KMS-11 (cell line): ENCODE measurements around the gene MYOM3.
"Not testable (repeated sequence)": the region's sequence is repeated elsewhere in the genome, so short reads cannot be mapped to it uniquely, and the experiment has no call there.

Experiments used
- H2AFZ ChIP-seq: fragments of 200-600 bp; sonication (generic); 2 replicates; pipeline ENCODE4 v1.6.1; 2016; ENCODE audit warnings: antibody characterized with exemption, mixed run types, low read depth
- H3K27ac ChIP-seq: fragments of 200-600 bp; sonication (generic); 2 replicates; pipeline ENCODE4 v1.6.1; 2016; ENCODE audit warnings: mild to moderate bottlenecking, mixed run types
- H3K27me3 ChIP-seq: fragments of 200-600 bp; sonication (generic); 2 replicates; pipeline ENCODE4 v1.6.1; 2017; ENCODE audit warnings: mild to moderate bottlenecking, low read depth, mixed run types, moderate library complexity; ENCODE audit not compliant: insufficient read depth
- H3K36me3 ChIP-seq: fragments of 200-600 bp; sonication (generic); 2 replicates; pipeline ENCODE4 v1.6.1; 2017; ENCODE audit warnings: mild to moderate bottlenecking, mixed run types; ENCODE audit not compliant: insufficient read depth
- H3K4me1 ChIP-seq: fragments of 200-600 bp; sonication (generic); 2 replicates; pipeline ENCODE4 v1.6.1; 2016; ENCODE audit warnings: mild to moderate bottlenecking, low read depth, mixed run types; ENCODE audit not compliant: poor library complexity, severe bottlenecking
- H3K4me2 ChIP-seq: fragments of 200-600 bp; sonication (generic); 2 replicates; pipeline ENCODE4 v1.7.0; 2016; ENCODE audit warnings: mild to moderate bottlenecking, mixed run types
- H3K4me3 ChIP-seq: fragments of 200-600 bp; sonication (generic); IDR thresholded peaks from 2 replicates; pipeline ENCODE4 v1.6.1; 2017; ENCODE audit warnings: low read depth, low read length, mixed read lengths; ENCODE audit not compliant: insufficient read depth
- H3K79me2 ChIP-seq: fragments of 200-600 bp; sonication (generic); 2 replicates; pipeline ENCODE4 v1.6.1; 2016; ENCODE audit warnings: low read depth, mixed run types; ENCODE audit not compliant: insufficient read depth
- H3K9ac ChIP-seq: fragments of 200-600 bp; sonication (generic); 2 replicates; pipeline ENCODE4 v1.6.1; 2016; ENCODE audit warnings: mild to moderate bottlenecking, mixed run types
- H4K20me1 ChIP-seq: fragments of 200-600 bp; sonication (generic); 2 replicates; pipeline ENCODE4 v1.6.1; 2016; ENCODE audit warnings: mild to moderate bottlenecking, mixed run types; ENCODE audit not compliant: insufficient read depth
- TF ChIP-seq, protein P1 (sequence below): fragments of 200-600 bp; sonication (generic); conservative IDR thresholded peaks from 2 replicates; pipeline ENCODE4 v1.6.1; 2017; ENCODE audit warnings: low read depth, mild to moderate bottlenecking, antibody characterized with exemption, low read length, moderate library complexity, mixed read lengths

Gene MYOM3

DNA sequence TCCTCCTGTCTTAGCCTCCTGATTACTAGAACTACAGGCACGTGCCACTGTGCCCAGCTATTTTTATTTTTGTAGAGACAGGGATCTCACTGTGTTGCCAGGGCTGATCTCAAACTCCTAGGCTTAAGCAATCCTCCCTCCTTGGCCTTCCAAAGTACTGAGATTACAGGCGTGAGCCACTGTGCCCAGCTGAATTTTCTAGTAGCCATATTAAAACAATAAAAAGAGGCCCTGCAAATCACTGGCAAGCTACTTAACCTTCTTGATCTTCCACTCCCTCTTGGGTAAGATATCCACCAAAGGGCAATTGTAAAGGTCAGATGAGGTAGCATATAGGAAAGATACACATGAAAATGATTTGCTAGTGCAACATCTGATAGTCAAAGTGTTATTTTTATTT lies 66.2 kb downstream of the MYOM3 start:
- no peak overlapping the region for H3K4me3 ChIP-seq
- H2AFZ ChIP-seq: no peak overlapping the region
- no peaks in the 10 kb centered on the region for H3K79me2 ChIP-seq
- peaks cover 5% of the 10 kb centered on the region for H3K4me1 ChIP-seq
- no peaks in the 10 kb centered on the region for H4K20me1 ChIP-seq
- no peaks in the 10 kb centered on the region for H3K36me3 ChIP-seq
- no peak overlapping the region for H3K9ac ChIP-seq
- TF ChIP-seq, protein P1, sequence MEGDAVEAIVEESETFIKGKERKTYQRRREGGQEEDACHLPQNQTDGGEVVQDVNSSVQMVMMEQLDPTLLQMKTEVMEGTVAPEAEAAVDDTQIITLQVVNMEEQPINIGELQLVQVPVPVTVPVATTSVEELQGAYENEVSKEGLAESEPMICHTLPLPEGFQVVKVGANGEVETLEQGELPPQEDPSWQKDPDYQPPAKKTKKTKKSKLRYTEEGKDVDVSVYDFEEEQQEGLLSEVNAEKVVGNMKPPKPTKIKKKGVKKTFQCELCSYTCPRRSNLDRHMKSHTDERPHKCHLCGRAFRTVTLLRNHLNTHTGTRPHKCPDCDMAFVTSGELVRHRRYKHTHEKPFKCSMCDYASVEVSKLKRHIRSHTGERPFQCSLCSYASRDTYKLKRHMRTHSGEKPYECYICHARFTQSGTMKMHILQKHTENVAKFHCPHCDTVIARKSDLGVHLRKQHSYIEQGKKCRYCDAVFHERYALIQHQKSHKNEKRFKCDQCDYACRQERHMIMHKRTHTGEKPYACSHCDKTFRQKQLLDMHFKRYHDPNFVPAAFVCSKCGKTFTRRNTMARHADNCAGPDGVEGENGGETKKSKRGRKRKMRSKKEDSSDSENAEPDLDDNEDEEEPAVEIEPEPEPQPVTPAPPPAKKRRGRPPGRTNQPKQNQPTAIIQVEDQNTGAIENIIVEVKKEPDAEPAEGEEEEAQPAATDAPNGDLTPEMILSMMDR: no peak
- H3K4me2 ChIP-seq: no peak overlapping the region
- no peaks in the 10 kb centered on the region for H3K27me3 ChIP-seq
- H3K27ac ChIP-seq: no peak overlapping the region

DNA sequence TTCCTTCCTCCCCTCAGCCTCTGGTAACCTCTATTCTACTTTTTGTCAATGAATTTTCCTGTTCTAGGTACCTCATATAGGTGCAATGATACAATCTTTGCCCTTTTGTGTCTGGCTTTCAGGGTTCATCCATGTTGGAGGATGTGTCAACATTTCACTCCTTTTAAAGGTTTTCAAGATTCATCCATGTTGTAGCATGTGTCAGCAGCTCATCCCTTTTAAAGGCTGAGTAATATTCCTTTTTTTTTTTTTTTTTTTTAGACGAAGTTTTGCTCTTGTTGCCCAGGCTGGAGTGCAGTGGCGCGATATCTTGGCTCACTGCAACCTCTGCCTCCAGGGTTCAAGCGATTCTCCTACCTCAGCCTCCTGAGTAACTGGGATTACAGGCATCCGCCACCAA lies 67.3 kb downstream of the MYOM3 start:
- H3K4me1 ChIP-seq, H3K27me3 ChIP-seq, H3K4me3 ChIP-seq, H3K27ac ChIP-seq, H3K9ac ChIP-seq, H3K36me3 ChIP-seq, H3K79me2 ChIP-seq, H2AFZ ChIP-seq, H3K4me2 ChIP-seq, H4K20me1 ChIP-seq: not testable (repeated sequence)

DNA sequence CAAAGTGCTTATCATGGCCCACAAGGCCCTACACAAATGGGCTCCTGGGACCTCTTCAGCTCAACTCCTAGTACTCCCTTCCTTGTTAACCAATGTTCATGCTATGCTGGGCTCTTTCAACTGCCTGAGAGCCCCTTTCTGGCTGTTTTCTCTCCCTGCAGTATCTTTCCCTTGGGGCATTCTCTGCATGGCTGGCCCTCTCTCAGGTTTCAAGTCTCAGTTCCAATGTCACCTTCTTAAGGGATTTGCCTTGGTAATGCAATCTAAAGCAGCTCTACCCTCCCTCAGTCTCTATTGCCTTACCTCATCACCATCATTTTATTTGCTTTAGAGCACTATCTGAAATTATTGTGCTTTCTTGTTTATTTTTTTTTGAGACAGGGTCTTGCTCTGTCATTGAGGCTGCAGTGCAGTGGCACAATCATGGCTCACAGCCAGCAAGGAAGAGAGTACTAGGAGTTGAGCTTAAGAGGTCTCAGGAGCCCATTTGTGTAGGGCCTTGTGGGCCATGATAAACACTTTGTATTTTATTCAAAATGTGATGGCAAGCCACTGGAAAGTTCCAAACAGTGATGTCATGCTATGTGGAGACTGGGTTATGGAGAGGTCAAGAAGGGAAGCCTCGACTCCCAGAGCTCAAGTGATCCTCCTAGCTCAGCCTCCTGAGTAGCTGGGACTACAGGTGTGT lies 68.4 kb downstream of the MYOM3 start:
- no peak overlapping the region for H3K9ac ChIP-seq
- H3K27me3 ChIP-seq: no peaks in the 10 kb centered on the region
- no peaks in the 10 kb centered on the region for H3K36me3 ChIP-seq
- H3K4me3 ChIP-seq: no peak overlapping the region
- H4K20me1 ChIP-seq: no peaks in the 10 kb centered on the region
- TF ChIP-seq, protein P1: no peak
- no peak overlapping the region for H2AFZ ChIP-seq
- no peak overlapping the region for H3K27ac ChIP-seq
- peaks cover 5% of the 10 kb centered on the region for H3K4me1 ChIP-seq
- H3K79me2 ChIP-seq: no peaks in the 10 kb centered on the region
- H3K4me2 ChIP-seq: no peak overlapping the region

DNA sequence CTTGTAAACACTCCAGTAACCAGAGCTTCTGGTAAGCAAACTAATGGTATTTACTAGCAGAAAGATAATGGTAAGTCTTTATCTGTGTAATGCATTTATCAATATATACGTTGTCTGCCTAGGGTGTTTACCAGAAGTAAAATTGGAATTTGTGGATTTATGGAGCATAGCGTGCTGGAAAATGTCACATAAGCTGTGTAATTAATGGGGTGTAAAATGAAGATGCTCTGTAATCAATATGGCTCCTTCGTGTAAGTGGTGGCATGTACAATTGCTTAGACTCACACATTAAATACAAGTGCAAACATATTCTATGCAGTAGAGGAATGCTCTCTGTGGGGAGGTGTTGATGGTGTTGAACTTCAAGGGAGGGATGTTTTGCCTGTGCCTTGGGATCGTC lies 69.6 kb downstream of the MYOM3 start:
- no peaks in the 10 kb centered on the region for H3K79me2 ChIP-seq
- H3K4me2 ChIP-seq: no peak overlapping the region
- no peak overlapping the region for H2AFZ ChIP-seq
- H3K36me3 ChIP-seq: no peaks in the 10 kb centered on the region
- peaks cover 5% of the 10 kb centered on the region for H3K4me1 ChIP-seq
- no peaks in the 10 kb centered on the region for H3K27me3 ChIP-seq
- H4K20me1 ChIP-seq: no peaks in the 10 kb centered on the region
- H3K4me3 ChIP-seq: no peak overlapping the region
- TF ChIP-seq, protein P1: no peak
- H3K27ac ChIP-seq: no peak overlapping the region
- H3K9ac ChIP-seq: no peak overlapping the region

DNA sequence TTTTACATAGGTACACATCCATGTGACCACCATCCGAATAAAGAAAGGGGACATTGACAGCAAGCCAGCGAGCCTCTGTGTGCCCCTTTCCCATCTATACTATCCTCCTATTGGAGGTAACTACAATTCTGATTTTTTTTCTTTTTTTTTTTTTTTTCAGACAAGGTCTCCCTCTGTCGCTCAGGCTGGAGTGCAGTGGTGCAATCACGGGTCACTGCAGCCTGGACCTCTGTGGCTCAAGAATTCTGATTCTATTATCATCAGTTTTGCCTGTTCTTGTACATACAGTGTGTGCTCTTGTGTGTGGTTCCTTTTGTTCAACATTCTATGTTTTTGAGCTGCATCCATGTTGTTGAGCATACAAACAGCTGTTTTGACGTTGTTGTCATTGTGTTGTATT lies 75.8 kb downstream of the MYOM3 start:
- Histone ChIP-seq H2AFZ (no peak overlapping the region), H3K4me2 (no peak overlapping the region), H3K27ac (no peak overlapping the region), H3K4me3 (no peak overlapping the region), H3K4me1 (no peaks in the 10 kb centered on the region), H3K9ac (no peak overlapping the region), H3K27me3 (no peaks in the 10 kb centered on the region), H3K36me3 (no peaks in the 10 kb centered on the region), H3K79me2 (no peaks in the 10 kb centered on the region), H4K20me1 (no peaks in the 10 kb centered on the region)
- TF ChIP-seq, protein P1: no peak
